Activated T-helper 2 cell treated with anti-CD3 and anti-CD28 coated beads, Interferon-gamma antibody, Interleukin-2, Interleukin-4, amounts not matched to agents 10 μg/mL and 5 μg/mL and 100 μg/mL, durations not matched to agents 14 hours and 24 hours and 36 hours (primary cell): ENCODE data around the gene NR1I3. TPM values are rescaled to one million over a fixed set of nuclear protein-coding genes. Genes with fewer than 3 reads are reported as not detected.

ENCODE experiments used
- DNase-seq: peaks from one replicate; pipeline ENCODE4 v3.0.0; 2021; ENCODE audit warnings: low spot score
- H3K27ac Mint-ChIP-seq: one replicate; pipeline ENCODE4 v1.8.0; 2021; ENCODE audit warnings: mixed read lengths
- H3K27me3 Mint-ChIP-seq: one replicate; pipeline ENCODE4 v1.8.0; 2021; ENCODE audit warnings: low read depth, mixed read lengths
- H3K36me3 Mint-ChIP-seq: one replicate; pipeline ENCODE4 v1.8.0; 2021; ENCODE audit warnings: low read depth, mixed read lengths
- H3K4me1 Mint-ChIP-seq: one replicate; pipeline ENCODE4 v1.8.0; 2021; ENCODE audit warnings: low read depth, mixed read lengths
- H3K4me3 Mint-ChIP-seq: one replicate; pipeline ENCODE4 v1.8.0; 2021; ENCODE audit warnings: low read depth, mild to moderate bottlenecking, moderate library complexity, mixed read lengths
- H3K9me3 Mint-ChIP-seq: one replicate; pipeline ENCODE4 v1.8.0; 2021; ENCODE audit warnings: mixed read lengths
- intact Hi-C: fragments of 100-400 bp; cut with micrococcal nuclease; formaldehyde crosslinking; loops from one replicate; pipeline ENCODE4 v1.15.1; 2023
- total RNA-seq: library from RNA; stranded (reverse); gene quantifications from 2 replicates; pipeline ENCODE4 v1.2.3, GENCODE V29; 2022

The NR1I3 gene
- total RNA-seq, 1 donor from 2014 or later = not detected

DNA sequence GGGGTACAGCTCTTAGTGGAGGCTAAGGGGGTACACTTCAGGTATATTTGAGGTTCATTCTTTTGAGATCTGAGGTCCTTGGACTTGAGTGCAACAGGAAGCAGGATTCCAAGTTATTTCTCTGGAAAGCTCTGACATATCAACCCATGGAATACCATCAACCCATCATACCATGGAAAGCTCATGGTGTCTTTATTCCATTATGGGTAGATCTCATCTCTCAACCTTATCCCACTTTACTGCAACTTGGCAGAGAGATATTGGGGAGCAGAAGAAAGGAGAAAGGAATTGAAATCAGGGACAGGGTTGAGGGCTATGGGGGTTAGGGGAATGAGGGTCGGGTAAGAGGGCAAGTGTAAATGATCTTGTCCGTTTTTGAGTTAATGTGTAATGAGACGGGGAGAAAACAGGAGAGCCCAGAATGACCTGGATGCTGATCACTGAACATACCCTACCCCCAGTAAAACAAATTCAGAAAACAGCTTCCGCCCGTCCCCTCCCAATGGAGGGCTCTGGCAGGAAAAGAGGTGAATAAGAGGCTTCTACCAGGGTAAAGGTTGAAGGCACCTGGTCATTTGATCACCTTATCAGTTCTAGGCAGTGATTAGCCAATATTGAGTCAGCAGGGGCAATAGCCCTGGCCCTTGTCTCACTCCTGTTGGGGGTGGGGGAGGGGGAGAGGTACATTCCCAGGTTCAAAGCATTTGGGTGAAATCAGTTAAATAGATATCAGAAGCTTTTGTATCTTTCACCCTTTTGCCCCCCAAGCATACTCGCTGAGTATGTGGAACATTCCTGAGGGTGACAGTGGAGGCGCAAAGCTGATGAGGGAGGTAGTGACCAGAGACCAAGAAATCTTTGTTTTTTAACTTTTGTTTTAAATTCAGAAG, 14.0 kb downstream of the NR1I3 start:
- Mint-ChIP-seq H3K27me3 (no peaks in the 10 kb centered on the region), H3K36me3 (peaks cover 17% of the 10 kb centered on the region), H3K9me3 (no peaks in the 10 kb centered on the region), H3K27ac (no peak overlapping the region), H3K4me3 (no peak overlapping the region), H3K4me1 (peaks cover 24% of the 10 kb centered on the region)
- DNase-seq = no peak
- intact Hi-C loops = loop anchor here (2.0 kb wide), 1 partner anchor 39 kb away; no protein-coding TSS in a partner anchor

DNA sequence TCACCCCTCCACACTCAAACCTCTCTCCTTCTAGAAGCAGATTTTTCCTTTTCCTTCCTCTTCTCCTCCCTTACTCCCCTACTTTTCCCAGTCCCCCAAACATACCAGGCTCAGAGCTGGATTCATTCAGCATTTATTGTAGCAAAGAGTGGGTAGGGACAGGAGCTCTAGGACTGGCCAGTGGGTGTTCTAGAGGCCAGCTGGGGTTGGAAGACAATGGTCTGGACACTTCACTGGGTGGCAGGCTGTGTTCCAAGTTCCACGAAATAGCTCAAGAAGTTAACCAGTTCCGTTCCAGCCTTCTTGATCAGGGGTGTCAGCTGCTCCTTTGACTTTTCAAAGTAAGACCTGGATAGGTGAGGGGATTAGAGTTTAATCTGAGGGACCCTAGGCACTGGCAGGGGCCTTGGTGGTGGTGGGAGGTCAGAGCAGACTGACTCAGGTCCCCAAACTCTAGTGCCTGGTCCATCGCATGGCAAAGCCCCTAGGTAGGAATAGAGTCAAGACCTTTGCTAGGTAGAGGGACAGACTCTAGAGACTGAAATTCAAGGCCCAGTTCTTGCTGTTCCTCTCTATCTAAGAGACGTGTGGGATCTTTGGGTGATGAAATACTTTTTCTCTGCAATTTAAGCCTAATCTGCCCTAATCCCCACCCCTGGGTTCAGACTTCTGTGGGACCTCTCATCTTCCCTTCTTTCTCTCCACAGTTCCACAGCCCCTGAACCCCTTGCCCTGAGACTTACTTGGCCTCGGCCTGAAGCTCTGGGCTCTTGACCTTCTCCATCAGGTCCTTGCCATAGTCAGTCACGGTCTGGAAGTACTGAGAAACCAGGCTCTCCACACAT, 15.6 kb downstream of the NR1I3 start:
- no peak overlapping the region for H3K4me3 Mint-ChIP-seq
- H3K9me3 Mint-ChIP-seq = no peaks in the 10 kb centered on the region
- intact Hi-C loops = no loop called here
- no peaks in the 10 kb centered on the region for H3K27me3 Mint-ChIP-seq
- H3K36me3 Mint-ChIP-seq = peaks cover under 1% of the 10 kb centered on the region
- H3K27ac Mint-ChIP-seq = no peak overlapping the region
- no peak for DNase-seq
- peaks cover 29% of the 10 kb centered on the region for H3K4me1 Mint-ChIP-seq

DNA sequence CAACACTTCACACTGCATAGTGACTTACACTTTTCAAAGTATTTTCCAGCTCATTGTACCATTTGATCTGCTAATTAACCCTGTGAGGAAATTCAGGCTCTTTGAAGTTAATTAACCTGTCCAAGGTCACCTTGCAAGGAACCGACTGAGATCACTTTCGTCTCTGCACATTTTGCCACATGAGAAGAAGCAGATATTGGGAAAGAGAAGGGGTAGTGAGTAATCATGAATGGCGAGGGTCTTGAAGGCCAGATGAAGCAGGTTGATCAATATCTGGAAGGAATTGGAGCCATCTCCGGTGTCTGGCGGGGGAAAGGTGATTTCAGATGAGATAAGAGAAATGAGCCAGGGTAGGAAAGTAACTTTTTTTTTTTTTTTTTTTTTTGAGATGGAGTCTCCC, 18.0 kb downstream of the NR1I3 start:
- H3K4me3 Mint-ChIP-seq = no peak overlapping the region
- H3K36me3 Mint-ChIP-seq = peaks cover 3% of the 10 kb centered on the region
- DNase-seq = no peak
- H3K27ac Mint-ChIP-seq = no peak overlapping the region
- no peaks in the 10 kb centered on the region for H3K9me3 Mint-ChIP-seq
- intact Hi-C loops = no loop called here
- peaks cover 27% of the 10 kb centered on the region for H3K4me1 Mint-ChIP-seq
- H3K27me3 Mint-ChIP-seq = no peaks in the 10 kb centered on the region

DNA sequence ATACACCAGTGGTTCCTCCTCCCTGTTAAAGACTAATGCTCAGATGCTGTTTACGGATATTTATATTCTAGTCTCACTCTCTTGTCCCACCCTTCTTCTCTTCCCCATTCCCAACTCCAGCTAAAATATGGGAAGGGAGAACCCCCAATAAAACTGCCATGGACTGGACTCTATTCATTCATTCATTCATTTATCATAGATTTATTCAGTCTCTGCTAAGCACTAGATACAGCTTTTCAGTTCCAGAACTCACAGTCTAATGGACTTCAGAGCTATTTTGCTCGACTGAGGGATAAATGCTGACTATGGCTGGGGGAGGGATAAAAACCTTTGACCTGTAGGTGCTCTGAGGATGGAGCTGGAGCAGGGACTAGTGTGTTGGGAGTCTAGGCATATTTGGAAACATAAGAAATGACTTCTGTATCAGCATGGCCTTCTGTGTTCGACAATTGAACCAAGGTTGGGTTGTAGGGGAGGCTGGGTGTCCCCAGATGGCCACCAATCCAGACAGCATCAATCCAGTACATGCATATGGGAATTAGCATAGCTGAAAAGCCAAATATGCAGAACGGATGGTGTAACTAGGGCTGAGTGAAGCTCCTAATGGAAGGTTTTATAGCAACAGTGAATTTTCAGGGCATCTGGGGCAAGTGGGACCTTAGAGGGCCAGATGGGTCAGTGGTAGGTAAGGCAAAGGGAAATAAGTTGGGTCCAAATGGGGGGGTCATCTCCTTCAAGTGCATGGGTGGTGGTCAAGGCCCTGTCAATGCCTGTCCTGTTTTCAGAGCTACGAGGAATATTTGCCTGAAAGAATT, 18.7 kb downstream of the NR1I3 start:
- no peak for DNase-seq
- intact Hi-C loops = no loop called here

DNA sequence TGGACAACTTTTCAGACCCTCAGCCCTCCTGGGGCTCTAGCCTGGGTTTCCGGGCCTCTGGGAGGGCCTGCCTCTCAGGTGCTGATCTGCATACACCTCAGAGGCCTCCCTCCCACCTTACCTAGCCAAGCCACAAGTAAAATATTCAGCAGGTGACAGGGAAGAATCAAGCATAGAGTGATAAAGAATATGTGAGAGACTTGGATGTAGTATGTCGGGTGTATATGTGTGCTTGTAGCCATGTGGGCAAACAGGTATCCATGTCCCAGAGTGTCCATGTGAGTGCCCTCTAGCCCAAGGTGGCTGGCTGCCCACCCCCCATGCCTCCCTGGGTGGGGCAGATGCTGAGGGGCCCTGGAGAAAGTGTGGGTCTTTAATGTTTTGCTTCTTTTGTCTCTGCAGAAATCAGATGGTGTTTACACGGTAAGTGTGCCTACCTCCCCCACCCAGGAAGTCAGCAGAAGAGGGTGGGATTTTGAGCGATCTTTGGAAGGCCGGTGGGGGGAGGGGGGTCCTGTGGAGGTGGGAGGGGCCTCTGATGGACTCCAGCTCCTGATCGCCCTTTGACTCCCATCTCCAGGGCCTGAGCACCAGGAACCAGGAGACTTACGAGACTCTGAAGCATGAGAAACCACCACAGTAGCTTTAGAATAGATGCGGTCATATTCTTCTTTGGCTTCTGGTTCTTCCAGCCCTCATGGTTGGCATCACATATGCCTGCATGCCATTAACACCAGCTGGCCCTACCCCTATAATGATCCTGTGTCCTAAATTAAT, 19.5 kb downstream of the NR1I3 start:
- Mint-ChIP-seq H3K4me3 (no peak overlapping the region), H3K4me1 (peaks cover 28% of the 10 kb centered on the region), H3K27me3 (no peaks in the 10 kb centered on the region), H3K27ac (no peak overlapping the region), H3K9me3 (no peaks in the 10 kb centered on the region), H3K36me3 (peaks cover 15% of the 10 kb centered on the region)
- intact Hi-C loops = no loop called here
- no peak for DNase-seq

More for the DNA sequence above, 18.7 kb downstream of the NR1I3 start:
- Mint-ChIP-seq H3K27me3 (no peaks in the 10 kb centered on the region), H3K4me3 (no peak overlapping the region), H3K27ac (no peak overlapping the region), H3K36me3 (peaks cover 7% of the 10 kb centered on the region), H3K9me3 (no peaks in the 10 kb centered on the region), H3K4me1 (peaks cover 29% of the 10 kb centered on the region)

GRCh38 chr1:161217831-161218230, 20.2 kb downstream of the NR1I3 start:
- Mint-ChIP-seq H3K27ac (no peak overlapping the region), H3K4me3 (no peak overlapping the region)

GRCh38 chr1:161216945-161217712, 20.9 kb downstream of the NR1I3 start:
- Mint-ChIP-seq H3K36me3 (peaks cover 27% of the 10 kb centered on the region), H3K9me3 (no peaks in the 10 kb centered on the region), H3K4me1 (peaks cover 28% of the 10 kb centered on the region), H3K27me3 (no peaks in the 10 kb centered on the region), H3K4me3 (no peak overlapping the region), H3K27ac (peak overlapping the region; percentile 17)
- DNase-seq = no peak
- intact Hi-C loops = no loop called here

More at GRCh38 chr1:161217831-161218230, 20.2 kb downstream of the NR1I3 start:
- H3K36me3 Mint-ChIP-seq = peaks cover 22% of the 10 kb centered on the region
- no peak for DNase-seq
- H3K27me3 Mint-ChIP-seq = no peaks in the 10 kb centered on the region
- H3K4me1 Mint-ChIP-seq = peaks cover 28% of the 10 kb centered on the region
- intact Hi-C loops = no loop called here
- no peaks in the 10 kb centered on the region for H3K9me3 Mint-ChIP-seq

DNA sequence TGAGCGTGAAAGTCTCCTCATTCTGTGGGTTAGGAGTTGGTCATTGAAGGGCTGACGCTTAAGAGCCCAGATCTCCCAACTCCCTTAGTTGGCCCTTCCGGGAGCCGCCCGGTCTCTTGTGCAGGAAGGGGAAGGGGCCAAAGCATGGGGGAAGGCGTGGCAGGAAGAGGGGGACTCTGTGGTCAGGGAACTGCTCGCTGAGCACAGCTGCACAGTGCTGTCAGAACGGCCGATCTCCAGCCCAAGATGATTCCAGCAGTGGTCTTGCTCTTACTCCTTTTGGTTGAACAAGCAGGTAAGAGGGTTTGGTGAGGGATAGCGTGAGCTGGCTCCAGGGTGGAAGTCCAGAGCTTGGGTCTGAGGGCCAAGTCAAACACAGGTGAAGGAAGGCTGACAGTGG, 22.9 kb downstream of the NR1I3 start, which contains the start of gene FCER1G:
Gene FCER1G, plus strand, starts transcription at position 220 of the 400 bp plus-strand sequence. Its CDS starts 27 bp downstream, at position 247.
- intact Hi-C loops = no loop called here
- H3K27ac Mint-ChIP-seq = no peak within 1 kb of the TSS
- H3K4me1 Mint-ChIP-seq = peaks cover 29% of the 10 kb centered on the region
- H3K36me3 Mint-ChIP-seq = peaks cover 46% of the 10 kb centered on the region
- H3K9me3 Mint-ChIP-seq = no peaks in the 10 kb centered on the region
- no peaks in the 10 kb centered on the region for H3K27me3 Mint-ChIP-seq
- H3K4me3 Mint-ChIP-seq = no peak within 1 kb of the TSS
- no peak for DNase-seq

DNA sequence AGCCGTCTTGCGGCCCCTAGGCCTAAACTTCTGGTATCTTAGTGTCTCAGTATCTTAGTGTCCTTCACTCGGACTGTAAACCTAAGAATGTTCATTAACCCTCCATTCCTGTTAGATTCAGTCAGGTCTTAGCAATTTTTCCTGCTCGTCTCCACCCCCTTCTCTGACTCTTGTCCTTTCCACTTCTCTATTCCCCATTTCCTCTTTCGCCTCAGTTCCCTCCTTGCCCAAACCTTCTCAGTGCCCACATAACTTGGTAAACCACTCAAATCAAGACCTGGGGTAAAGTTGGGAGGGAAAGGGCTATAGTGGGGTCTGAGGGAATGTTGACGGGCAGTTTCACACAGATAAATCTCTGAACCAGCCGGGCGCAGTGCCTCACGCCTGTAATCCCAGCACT, 23.6 kb downstream of the NR1I3 start:
- H3K4me1 Mint-ChIP-seq = peaks cover 36% of the 10 kb centered on the region
- H3K27me3 Mint-ChIP-seq = no peaks in the 10 kb centered on the region
- H3K36me3 Mint-ChIP-seq = peaks cover 53% of the 10 kb centered on the region
- no peak overlapping the region for H3K4me3 Mint-ChIP-seq
- intact Hi-C loops = no loop called here
- no peak for DNase-seq
- no peaks in the 10 kb centered on the region for H3K9me3 Mint-ChIP-seq
- no peak overlapping the region for H3K27ac Mint-ChIP-seq

GRCh38 chr1:161209790-161210409, 28.1 kb downstream of the NR1I3 start:
- H3K27ac Mint-ChIP-seq = peak overlapping the region; percentile 73

GRCh38 chr1:161207173-161207572, 30.8 kb downstream of the NR1I3 start:
- H3K4me3 Mint-ChIP-seq = no peak overlapping the region
- intact Hi-C loops = no loop called here
- no peak for DNase-seq
- H3K36me3 Mint-ChIP-seq = peaks cover 72% of the 10 kb centered on the region
- peaks cover 33% of the 10 kb centered on the region for H3K4me1 Mint-ChIP-seq
- no peaks in the 10 kb centered on the region for H3K27me3 Mint-ChIP-seq
- no peak overlapping the region for H3K27ac Mint-ChIP-seq
- no peaks in the 10 kb centered on the region for H3K9me3 Mint-ChIP-seq

More at GRCh38 chr1:161209790-161210409, 28.1 kb downstream of the NR1I3 start:
- peaks cover 75% of the 10 kb centered on the region for H3K36me3 Mint-ChIP-seq
- peak; percentile 62 for DNase-seq
- H3K9me3 Mint-ChIP-seq = no peaks in the 10 kb centered on the region
- no peak overlapping the region for H3K4me3 Mint-ChIP-seq
- H3K4me1 Mint-ChIP-seq = peaks cover 21% of the 10 kb centered on the region
- H3K27me3 Mint-ChIP-seq = no peaks in the 10 kb centered on the region
- intact Hi-C loops = loop anchor here (1.0 kb wide), 1 partner anchor 15 kb away; no protein-coding TSS in a partner anchor
